Left forelimb (tissue), 1 donor: ENCODE data around the gene FAM210B.
"Not testable (repeated sequence)": the region's sequence is repeated elsewhere in the genome, so short reads cannot be mapped to it uniquely, and the experiment has no call there.

Experiments used
- DNase-seq: peaks from one replicate; pipeline ENCODE4 v3.0.0-alpha.2; 2018; ENCODE audit warnings: low spot score

The FAM210B gene

GRCh38 chr20:56360908-56361205 is 2.1 kb downstream of the FAM210B start:
- DNase-seq, result no peak

GRCh38 chr20:56361900-56362299 is 3.1 kb downstream of the FAM210B start:
- no peak for DNase-seq

- DNase-seq, result no peak
These were observed 4.1 kb downstream of the FAM210B start for GRCh38 chr20:56362833-56363413.

- no peak for DNase-seq
These were observed 4.7 kb downstream of the FAM210B start for GRCh38 chr20:56363491-56363890.

GRCh38 chr20:56368351-56369134 is 9.8 kb downstream of the FAM210B start:
- no peak for DNase-seq

GRCh38 chr20:56369179-56369578 is 10.4 kb downstream of the FAM210B start:
- no peak for DNase-seq

GRCh38 chr20:56371977-56372376 is 13.2 kb downstream of the FAM210B start:
- DNase-seq, result no peak

- no peak for DNase-seq
These were observed 14.1 kb downstream of the FAM210B start for GRCh38 chr20:56372850-56373249.

- DNase-seq, result no peak
These were observed 15.2 kb downstream of the FAM210B start for GRCh38 chr20:56373942-56374341.

GRCh38 chr20:56376331-56376730 is 17.6 kb downstream of the FAM210B start:
- no peak for DNase-seq

- no peak for DNase-seq
These were observed 19.6 kb downstream of the FAM210B start for GRCh38 chr20:56378386-56378785.

- DNase-seq, result no peak
These were observed 21.6 kb downstream of the FAM210B start for GRCh38 chr20:56380375-56380774.

- DNase-seq, result no peak
These were observed 22.7 kb downstream of the FAM210B start for GRCh38 chr20:56381501-56381900.

- DNase-seq, result no peak
These were observed 23.9 kb downstream of the FAM210B start for GRCh38 chr20:56382696-56383095.

GRCh38 chr20:56383334-56383733 is 24.6 kb downstream of the FAM210B start:
- DNase-seq, result no peak

- no peak for DNase-seq
These were observed 26.4 kb downstream of the FAM210B start for GRCh38 chr20:56385130-56385529.

- DNase-seq, result no peak
These were observed 27.4 kb downstream of the FAM210B start for GRCh38 chr20:56386219-56386618.

- DNase-seq, result no peak
These were observed 30.1 kb downstream of the FAM210B start for GRCh38 chr20:56388882-56389281.

GRCh38 chr20:56389807-56390206 is 31.0 kb downstream of the FAM210B start:
- DNase-seq, result no peak

GRCh38 chr20:56390396-56390795 is 31.6 kb downstream of the FAM210B start:
- DNase-seq, result not testable (repeated sequence)

GRCh38 chr20:56391037-56391436 is 32.3 kb downstream of the FAM210B start:
- DNase-seq, result no peak

- no peak for DNase-seq
These were observed 32.9 kb downstream of the FAM210B start for GRCh38 chr20:56391596-56392131.

GRCh38 chr20:56392132-56392880 is 33.5 kb downstream of the FAM210B start, which contains the start of the genes AURKA and CSTF1:
TSS of gene AURKA (minus strand) at chr20:56392215. CDS start at chr20:56388197, 4,018 bp downstream.
TSS of gene CSTF1 (plus strand) at chr20:56392645. CDS start at chr20:56395553, 2,908 bp downstream.
- peak; percentile 99 for DNase-seq
